ENCODE data around the gene CCDC73.

- TF ChIP-seq POLR2A (IDR thresholded peaks at IDR 0.05) (no peak), CTCF (IDR thresholded peaks at IDR 0.05) (no peak)
Measured at GRCh38 chr11:32817181-32817851, 22.9 kb upstream of the CCDC73 start.
